GM19099 (cell line): ENCODE data around the gene RDH13.

ENCODE experiments used
- POLR2A ChIP-seq: IDR thresholded peaks from 3 replicates; pipeline ENCODE4 v1.6.1; 2011; ENCODE audit warnings: low read depth; ENCODE audit not compliant: insufficient read length; ENCODE audit errors: extremely low read depth

Gene RDH13

DNA sequence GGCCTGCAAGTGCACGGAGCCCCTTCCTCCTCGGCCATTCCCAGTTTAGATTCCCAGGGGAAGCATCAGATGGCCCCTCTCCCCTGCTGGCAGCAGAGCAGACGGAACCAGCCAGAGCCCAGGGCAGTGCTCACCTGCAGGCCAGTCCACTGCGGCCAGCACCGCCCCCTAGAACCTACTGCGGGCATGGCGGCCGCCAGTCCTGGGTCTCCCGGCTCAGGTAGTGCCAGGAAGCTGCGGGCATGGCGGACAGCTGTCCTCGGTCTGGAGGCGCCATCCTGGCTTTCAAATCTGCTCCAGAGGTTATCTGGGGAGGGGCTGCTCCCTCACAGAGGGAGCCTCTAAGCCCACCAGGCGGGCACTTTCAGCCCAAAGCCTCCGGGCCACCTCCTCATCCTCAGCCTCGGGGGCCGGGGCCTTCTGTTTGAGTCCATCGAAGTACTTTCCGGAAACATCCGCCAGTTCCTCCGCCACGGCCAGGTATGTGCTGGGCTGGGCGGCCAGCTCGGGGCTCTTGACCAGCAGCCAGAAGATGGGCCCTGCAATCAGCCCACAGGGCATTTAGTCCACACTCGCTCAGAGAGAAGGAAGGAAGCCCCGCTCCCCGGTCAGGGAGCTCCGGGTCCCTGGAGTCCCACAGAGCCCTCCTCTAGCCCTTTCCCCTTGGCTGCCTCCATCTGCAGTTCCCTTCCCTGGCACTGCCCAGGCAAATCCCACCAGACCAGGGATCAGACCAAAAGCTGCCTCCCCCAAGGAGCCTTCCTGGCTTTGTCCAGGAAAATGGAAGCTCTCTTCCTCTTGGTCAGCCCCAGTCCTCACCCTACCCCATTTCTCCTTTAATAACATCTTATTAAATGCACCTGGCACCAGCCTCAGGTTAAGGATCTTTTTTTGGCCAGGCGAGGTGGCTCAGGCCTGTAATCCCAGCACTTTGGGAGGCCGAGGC, 17.9 kb downstream of the RDH13 start:
- no peak for TF ChIP-seq POLR2A

- TF ChIP-seq POLR2A = no peak
Measured at GRCh38 chr19:55044286-55044685, 18.7 kb downstream of the RDH13 start.

GRCh38 chr19:55042688-55043087, 20.3 kb downstream of the RDH13 start:
- no peak for TF ChIP-seq POLR2A

DNA sequence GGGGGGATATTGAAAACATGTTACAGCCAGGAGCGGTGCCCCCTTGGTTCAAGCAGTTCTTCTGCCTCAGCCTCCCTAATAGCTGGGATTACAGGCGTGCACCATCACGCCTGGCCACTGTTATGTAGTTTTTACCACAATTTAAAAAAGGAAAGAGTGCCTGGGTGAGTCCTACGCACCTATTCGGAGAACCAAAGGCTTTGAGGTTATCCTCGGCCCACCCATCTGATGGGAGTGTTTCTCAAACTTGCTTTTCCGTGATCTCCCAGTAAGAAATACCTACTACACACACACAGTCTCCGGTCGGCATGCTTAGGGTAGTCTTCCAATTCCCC, 20.6 kb downstream of the RDH13 start:
- no peak for TF ChIP-seq POLR2A

GRCh38 chr19:55041627-55042343, 21.2 kb downstream of the RDH13 start:
- TF ChIP-seq POLR2A = no peak

- no peak for TF ChIP-seq POLR2A
Measured at GRCh38 chr19:55041244-55041626, 21.7 kb downstream of the RDH13 start.

DNA sequence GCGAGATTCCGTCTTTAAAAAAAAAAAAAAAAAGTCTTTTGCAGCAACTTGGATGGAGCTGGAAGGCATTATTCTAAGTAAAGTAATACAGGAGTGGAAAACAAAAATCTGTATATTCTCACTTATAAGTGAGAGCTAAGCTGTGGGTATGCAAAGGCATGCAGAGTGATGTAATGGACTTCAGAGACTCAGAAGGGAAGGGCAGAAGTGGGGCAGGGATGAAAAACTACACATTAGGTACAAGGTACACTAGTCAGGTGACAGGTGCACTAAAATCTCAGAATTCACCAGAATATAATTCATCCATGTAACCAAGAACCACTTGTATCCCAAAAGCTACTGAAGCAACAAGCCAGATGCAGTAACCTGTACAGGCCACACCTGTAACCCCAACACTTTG, 26.9 kb downstream of the RDH13 start:
- TF ChIP-seq POLR2A = no peak

DNA sequence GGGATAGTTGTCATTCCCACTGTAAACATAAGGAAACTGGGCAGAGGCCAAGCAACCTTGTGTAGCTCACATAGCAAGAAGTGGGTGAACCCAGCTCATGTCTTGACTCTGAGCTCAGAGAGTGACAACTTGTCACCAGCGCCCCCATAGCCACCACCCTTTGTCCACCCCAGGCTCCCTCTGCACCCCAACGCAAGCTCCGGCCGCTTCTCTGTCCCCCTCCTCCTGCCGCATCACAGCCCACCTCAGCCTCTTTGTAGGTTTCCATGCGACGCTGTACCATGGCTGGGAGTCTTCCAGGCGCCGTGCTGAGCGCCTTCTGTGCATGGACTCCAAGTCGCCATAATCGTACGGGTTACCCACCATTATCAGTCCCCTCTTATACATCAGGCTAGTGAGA, 28.2 kb downstream of the RDH13 start:
- no peak for TF ChIP-seq POLR2A

DNA sequence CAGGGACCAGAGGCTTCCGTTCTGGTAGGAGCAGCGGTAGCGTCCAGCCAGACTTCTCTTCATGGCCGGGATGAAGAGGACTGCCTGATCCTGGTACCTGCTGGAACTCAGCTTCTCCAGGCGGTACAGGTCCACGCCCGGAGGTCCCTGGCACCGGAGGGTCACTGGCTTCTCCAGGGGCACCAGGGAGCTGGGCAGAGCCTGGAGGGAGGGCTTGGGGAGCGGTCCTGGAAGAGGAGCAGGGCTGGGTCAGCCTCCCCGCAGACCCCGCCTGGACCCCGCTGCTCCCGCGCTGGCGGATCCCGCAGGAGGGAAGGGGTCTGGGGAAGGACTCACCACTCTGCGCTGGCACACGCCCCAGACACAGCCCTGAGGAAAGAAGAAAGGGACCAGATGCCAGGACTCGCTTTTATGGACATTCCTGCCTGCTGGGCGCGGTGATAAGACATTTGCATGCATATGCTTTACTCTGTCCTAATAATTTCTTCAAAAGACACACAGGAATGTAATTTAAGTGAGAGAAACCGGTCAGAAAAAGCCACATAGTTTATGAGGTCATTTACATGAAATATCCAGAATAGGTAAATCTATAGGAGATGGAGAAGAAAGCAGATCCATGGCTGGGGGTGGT, 30.7 kb downstream of the RDH13 start:
- TF ChIP-seq POLR2A = no peak

DNA sequence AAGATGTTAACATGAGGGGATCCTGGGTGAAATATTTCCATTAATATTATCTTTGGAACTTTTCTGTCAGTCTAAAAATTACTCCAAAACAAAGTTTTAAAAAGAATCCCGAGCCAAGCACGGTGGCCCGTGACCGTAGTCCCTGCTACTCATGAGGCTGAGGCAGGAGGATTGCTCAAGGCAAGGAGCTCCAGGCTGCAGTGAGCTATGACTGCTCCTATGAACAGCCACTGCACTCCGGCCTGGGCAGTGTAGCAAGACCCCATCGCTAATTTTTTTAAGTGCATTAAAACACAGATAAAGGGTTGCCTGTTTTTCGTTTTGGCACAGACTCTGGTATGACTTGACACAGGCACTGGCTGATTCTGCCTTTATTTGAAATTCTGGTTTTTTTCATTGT, 31.8 kb downstream of the RDH13 start:
- no peak for TF ChIP-seq POLR2A

DNA sequence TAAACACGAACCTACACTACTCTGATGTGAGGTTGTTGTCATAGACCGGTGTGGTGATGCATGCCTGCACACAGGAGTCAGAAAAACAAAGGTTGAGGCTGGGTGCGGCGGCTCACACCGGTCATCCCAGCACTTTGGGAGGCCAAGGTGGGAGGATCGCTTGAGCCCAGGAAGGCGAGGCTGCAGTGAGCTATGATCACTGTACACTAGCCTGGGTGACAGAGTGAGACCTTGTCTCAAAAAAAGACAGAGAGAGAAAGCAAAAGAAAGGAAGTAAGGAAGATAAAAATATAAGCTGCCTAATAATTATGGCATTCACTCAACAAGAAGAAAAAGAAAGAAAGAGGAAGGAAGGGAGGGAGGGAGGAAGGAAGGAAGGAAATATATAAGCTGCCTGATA, 34.2 kb downstream of the RDH13 start:
- TF ChIP-seq POLR2A = no peak

- no peak for TF ChIP-seq POLR2A
Measured at GRCh38 chr19:55027472-55028337, 35.2 kb downstream of the RDH13 start.

DNA sequence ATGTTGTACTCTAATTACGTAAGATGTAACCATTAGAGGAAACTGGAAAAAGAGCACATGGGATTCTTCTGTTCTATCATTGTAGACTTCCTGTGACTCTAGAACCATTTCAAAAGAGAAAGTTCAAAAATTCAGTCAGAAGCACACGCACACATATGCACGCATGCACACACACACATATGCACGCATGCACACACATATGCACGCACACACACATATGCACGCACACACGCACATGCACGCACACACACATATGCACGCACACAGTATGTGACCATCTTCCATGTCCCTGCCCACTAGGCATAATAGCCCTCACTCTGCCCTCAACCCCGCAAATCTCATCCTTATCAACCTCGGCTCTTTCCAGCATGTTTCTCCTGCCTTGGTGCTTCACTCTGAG, 38.8 kb downstream of the RDH13 start:
- no peak for TF ChIP-seq POLR2A

DNA sequence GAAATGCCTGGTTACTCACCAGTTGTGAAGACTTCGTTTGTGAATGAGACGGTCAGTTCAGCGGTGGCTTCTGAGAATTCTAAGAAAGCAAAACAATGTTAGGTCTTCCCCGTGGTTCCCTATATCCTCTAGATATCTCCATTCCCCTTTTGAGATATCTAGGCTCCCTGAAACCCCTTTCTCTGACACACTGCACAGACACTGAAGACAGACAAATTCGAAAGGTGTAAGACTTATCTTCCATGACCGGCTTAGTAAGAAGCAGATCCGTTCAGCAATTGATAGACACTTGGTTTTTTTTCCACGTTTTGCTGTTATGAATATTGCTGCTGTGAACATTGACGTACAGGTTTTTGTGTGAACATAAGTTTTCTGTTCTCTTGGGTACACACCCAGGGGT, 44.3 kb downstream of the RDH13 start:
- TF ChIP-seq POLR2A = no peak

- TF ChIP-seq POLR2A = no peak
Measured at GRCh38 chr19:55018216-55018615, 44.7 kb downstream of the RDH13 start.
